Measurements from ENCODE around the gene EXOSC5. TPM values are rescaled to one million over a fixed set of nuclear protein-coding genes. Genes with fewer than 3 reads are reported as not detected.
"Not testable (repeated sequence)": the region's sequence is repeated elsewhere in the genome, so short reads cannot be mapped to it uniquely, and the experiment has no call there.

The EXOSC5 gene
- total RNA-seq, 2 donors from 2014 or later: 12.0 to 13.0 TPM

DNA sequence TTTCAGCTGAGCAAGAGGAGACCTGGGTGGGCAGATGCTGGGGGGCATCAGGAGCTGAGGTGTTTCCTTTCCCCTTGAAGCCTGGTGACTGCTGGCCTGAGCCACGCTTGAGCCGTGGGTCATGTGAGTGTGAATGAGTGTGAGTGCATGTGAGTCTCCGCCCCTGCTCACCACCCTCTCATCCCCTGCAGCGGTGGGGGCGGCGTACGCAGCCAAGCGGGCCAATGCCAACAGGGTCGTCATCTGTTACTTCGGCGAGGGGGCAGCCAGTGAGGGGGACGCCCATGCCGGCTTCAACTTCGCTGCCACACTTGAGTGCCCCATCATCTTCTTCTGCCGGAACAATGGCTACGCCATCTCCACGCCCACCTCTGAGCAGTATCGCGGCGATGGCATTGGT, 24.8 kb upstream of the EXOSC5 start:
- DNase-seq: no peak
- no peak for ATAC-seq
- Mint-ChIP-seq H3K27me3 (no peaks in the 10 kb centered on the region), H3K27ac (peak overlapping the region; percentile 76), H3K36me3 (ENCODE audit: low read depth) (peaks cover 5% of the 10 kb centered on the region), H3K4me1 (peaks cover 16% of the 10 kb centered on the region), H3K4me3 (no peak overlapping the region)
- H3K9me3 ChIP-seq (ENCODE audit: control insufficient read depth, low read length, poor library complexity, severe bottlenecking): no peaks in the 10 kb centered on the region

- peaks cover 5% of the 10 kb centered on the region for H3K36me3 Mint-ChIP-seq (ENCODE audit: low read depth)
Measured at GRCh38 chr19:41421314-41421713, 24.2 kb upstream of the EXOSC5 start.

GRCh38 chr19:41420101-41420880, 23.1 kb upstream of the EXOSC5 start:
- Mint-ChIP-seq H3K27ac (no peak overlapping the region), H3K4me3 (no peak overlapping the region), H3K36me3 (ENCODE audit: low read depth) (peaks cover 5% of the 10 kb centered on the region), H3K4me1 (peaks cover 10% of the 10 kb centered on the region), H3K27me3 (no peaks in the 10 kb centered on the region)
- no peak for DNase-seq
- no peaks in the 10 kb centered on the region for H3K9me3 ChIP-seq (ENCODE audit: control insufficient read depth, low read length, poor library complexity, severe bottlenecking)
- no peak for ATAC-seq

More at GRCh38 chr19:41421314-41421713, 24.2 kb upstream of the EXOSC5 start:
- H3K4me1 Mint-ChIP-seq: peaks cover 13% of the 10 kb centered on the region
- peak overlapping the region; percentile 76 for H3K27ac Mint-ChIP-seq
- no peak for ATAC-seq
- no peak overlapping the region for H3K4me3 Mint-ChIP-seq
- DNase-seq: no peak
- no peaks in the 10 kb centered on the region for H3K27me3 Mint-ChIP-seq
- no peaks in the 10 kb centered on the region for H3K9me3 ChIP-seq (ENCODE audit: control insufficient read depth, low read length, poor library complexity, severe bottlenecking)

- no peaks in the 10 kb centered on the region for H3K27me3 Mint-ChIP-seq
- H3K36me3 Mint-ChIP-seq (ENCODE audit: low read depth): peaks cover 2% of the 10 kb centered on the region
- no peaks in the 10 kb centered on the region for H3K9me3 ChIP-seq (ENCODE audit: control insufficient read depth, low read length, poor library complexity, severe bottlenecking)
- H3K4me3 Mint-ChIP-seq: no peak overlapping the region
- no peak overlapping the region for H3K27ac Mint-ChIP-seq
- DNase-seq: no peak
- no peak for ATAC-seq
- H3K4me1 Mint-ChIP-seq: peaks cover 5% of the 10 kb centered on the region
Measured at GRCh38 chr19:41416194-41416674, 19.1 kb upstream of the EXOSC5 start.

GRCh38 chr19:41415154-41415571, 18.0 kb upstream of the EXOSC5 start:
- peaks cover 2% of the 10 kb centered on the region for H3K36me3 Mint-ChIP-seq (ENCODE audit: low read depth)
- H3K27ac Mint-ChIP-seq: no peak overlapping the region
- H3K4me1 Mint-ChIP-seq: peaks cover 3% of the 10 kb centered on the region
- no peak for ATAC-seq
- no peaks in the 10 kb centered on the region for H3K9me3 ChIP-seq (ENCODE audit: control insufficient read depth, low read length, poor library complexity, severe bottlenecking)
- H3K27me3 Mint-ChIP-seq: no peaks in the 10 kb centered on the region
- DNase-seq: no peak
- no peak overlapping the region for H3K4me3 Mint-ChIP-seq

DNA sequence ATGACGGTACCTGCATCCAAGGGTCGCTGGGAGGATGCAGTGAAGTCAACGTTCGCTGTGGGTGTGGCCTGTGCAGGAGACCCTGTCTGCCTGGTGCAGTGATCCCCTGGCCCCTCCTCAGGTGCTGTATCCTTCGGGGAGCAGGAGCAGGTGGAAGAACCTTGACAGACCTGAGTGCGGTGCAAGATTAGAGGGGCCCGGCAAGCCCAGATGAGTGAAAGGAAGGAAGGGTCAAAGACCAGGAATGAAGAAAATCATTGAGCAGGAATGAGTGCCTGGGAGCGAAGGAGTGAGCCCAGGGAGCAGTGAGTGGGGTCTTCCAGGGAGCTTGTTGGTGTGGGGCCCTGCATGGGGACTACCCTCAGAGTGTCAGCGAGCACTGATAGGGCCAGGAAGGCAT, 17.3 kb upstream of the EXOSC5 start:
- peaks cover 2% of the 10 kb centered on the region for H3K36me3 Mint-ChIP-seq (ENCODE audit: low read depth)
- peak overlapping the region; percentile 41 for H3K27ac Mint-ChIP-seq
- ATAC-seq (no peak), DNase-seq (no peak)
- no peak overlapping the region for H3K4me3 Mint-ChIP-seq
- no peaks in the 10 kb centered on the region for H3K27me3 Mint-ChIP-seq
- no peaks in the 10 kb centered on the region for H3K9me3 ChIP-seq (ENCODE audit: control insufficient read depth, low read length, poor library complexity, severe bottlenecking)
- peaks cover 7% of the 10 kb centered on the region for H3K4me1 Mint-ChIP-seq

- ATAC-seq (no peak), DNase-seq (no peak)
- H3K9me3 ChIP-seq (ENCODE audit: control insufficient read depth, low read length, poor library complexity, severe bottlenecking): no peaks in the 10 kb centered on the region
- H3K4me1 Mint-ChIP-seq: peaks cover 11% of the 10 kb centered on the region
- H3K4me3 Mint-ChIP-seq: no peak overlapping the region
- peak overlapping the region; percentile 41 for H3K27ac Mint-ChIP-seq
- H3K27me3 Mint-ChIP-seq: no peaks in the 10 kb centered on the region
- H3K36me3 Mint-ChIP-seq (ENCODE audit: low read depth): peaks cover 2% of the 10 kb centered on the region
Measured at GRCh38 chr19:41413947-41414346, 16.8 kb upstream of the EXOSC5 start.

DNA sequence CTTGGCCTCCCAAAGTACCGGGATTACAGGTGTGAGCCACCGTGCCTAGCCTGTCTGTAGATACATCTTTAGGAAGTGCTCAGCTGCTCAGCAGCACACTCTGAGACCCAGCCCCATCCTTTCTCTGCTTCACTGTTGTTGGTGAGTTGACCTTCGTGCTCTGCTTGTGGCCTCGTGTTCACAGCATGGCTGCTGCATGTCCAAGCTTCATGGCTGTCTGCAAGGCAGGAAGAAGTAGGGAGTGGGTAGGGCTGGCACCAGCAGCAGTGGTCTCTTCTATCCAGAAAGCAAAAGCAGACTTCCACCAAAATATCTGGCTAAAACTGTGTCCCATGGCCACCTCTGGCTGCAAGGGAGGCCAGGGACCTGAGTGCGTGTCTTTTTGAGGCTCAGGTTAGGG, 15.8 kb upstream of the EXOSC5 start:
- H3K27me3 Mint-ChIP-seq: no peaks in the 10 kb centered on the region
- ATAC-seq: no peak
- no peak overlapping the region for H3K4me3 Mint-ChIP-seq
- H3K9me3 ChIP-seq (ENCODE audit: control insufficient read depth, low read length, poor library complexity, severe bottlenecking): no peaks in the 10 kb centered on the region
- DNase-seq: no peak
- peaks cover 2% of the 10 kb centered on the region for H3K36me3 Mint-ChIP-seq (ENCODE audit: low read depth)
- H3K27ac Mint-ChIP-seq: no peak overlapping the region
- H3K4me1 Mint-ChIP-seq: peaks cover 11% of the 10 kb centered on the region

DNA sequence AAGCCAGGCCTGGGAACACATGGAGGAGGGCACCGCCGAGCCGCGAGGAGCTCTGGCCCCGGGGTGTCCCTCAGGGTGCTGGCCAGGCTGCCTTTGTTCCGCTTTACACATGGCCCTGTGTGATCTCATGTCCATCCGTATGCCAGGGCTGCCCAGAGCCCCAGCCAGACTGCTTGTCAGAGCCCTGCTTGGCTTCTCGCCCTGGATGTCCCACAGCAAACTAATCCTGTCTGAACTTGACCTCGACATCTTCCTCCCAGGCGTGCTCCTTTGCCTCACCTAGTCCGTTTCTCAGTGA, 14.8 kb upstream of the EXOSC5 start:
- no peak overlapping the region for H3K4me3 Mint-ChIP-seq
- H3K27ac Mint-ChIP-seq: no peak overlapping the region
- H3K27me3 Mint-ChIP-seq: no peaks in the 10 kb centered on the region
- peaks cover 13% of the 10 kb centered on the region for H3K4me1 Mint-ChIP-seq
- H3K36me3 Mint-ChIP-seq (ENCODE audit: low read depth): peaks cover 3% of the 10 kb centered on the region
- no peak for DNase-seq
- no peak for ATAC-seq
- no peaks in the 10 kb centered on the region for H3K9me3 ChIP-seq (ENCODE audit: control insufficient read depth, low read length, poor library complexity, severe bottlenecking)

DNA sequence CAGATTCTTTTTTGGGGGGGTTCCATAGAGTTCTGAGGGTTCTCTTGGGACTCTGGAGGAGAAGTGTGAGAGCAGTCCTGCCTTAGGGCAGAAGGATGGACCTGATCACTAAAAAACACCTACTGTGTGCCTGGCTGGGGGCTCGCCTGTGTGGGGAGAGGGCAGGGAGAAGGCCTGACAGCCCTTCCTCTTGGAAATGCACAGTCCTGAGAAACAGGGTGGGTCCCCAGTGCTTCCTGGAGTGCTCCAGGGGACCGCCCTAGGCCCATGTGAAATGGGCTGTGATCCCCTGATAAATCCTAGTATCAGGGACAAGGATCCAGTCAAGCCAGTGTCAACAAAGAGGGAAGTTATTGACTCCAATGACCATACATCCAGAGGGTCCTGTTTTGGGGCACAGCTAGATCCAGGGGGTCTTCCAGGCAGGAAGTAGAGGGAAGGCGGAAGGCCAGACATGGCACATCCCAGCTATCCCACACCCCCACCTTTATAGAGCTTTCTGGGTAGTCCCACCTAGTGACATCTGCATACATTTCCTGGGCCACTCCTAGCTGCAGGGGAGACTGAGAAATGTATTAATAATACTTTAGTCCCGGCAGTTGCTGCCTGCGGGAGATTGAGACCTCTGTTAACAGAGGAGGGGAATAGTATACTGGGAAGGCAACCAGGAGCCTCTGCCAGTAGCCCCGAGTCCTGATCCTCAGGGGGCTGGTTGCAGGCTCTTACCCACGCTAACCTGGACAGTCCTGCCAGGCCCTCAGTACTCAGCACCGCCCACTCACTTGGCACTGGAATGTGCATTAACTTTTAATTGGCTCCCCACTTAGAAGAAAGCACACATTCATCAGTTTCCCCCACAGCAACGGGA, 14.2 kb upstream of the EXOSC5 start:
- no peak for ATAC-seq
- DNase-seq: no peak

DNA sequence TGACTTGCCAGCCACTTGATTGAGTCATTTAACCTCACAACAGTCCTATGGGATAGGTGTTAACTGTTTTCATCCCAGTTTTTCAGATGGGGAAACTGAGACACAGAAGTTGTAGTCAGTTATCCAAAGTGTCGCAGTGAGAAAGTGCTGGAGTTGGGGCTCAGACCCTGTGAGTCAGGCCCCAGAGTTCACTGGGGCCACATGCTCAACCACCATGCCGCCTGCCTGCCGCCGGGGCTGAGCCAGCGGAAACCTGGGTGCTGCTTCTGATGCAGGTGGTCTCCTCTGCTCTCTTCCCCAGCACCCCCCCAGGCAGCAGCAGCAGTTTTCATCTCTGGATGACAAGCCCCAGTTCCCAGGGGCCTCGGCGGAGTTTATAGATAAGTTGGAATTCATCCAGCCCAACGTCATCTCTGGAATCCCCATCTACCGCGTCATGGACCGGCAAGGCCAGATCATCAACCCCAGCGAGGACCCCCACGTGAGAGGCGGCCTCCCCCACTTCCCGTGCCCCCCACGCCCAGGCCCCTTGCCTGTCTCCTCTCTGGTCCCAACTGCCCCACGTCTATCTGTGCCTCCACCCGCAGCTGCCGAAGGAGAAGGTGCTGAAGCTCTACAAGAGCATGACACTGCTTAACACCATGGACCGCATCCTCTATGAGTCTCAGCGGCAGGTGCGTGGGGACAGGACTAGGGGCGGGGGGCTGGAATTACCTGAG, 13.3 kb upstream of the EXOSC5 start:
- no peak for ATAC-seq
- Mint-ChIP-seq H3K4me3 (no peak overlapping the region), H3K27me3 (no peaks in the 10 kb centered on the region), H3K36me3 (ENCODE audit: low read depth) (peaks cover 3% of the 10 kb centered on the region), H3K27ac (no peak overlapping the region), H3K4me1 (peaks cover 13% of the 10 kb centered on the region)
- no peaks in the 10 kb centered on the region for H3K9me3 ChIP-seq (ENCODE audit: control insufficient read depth, low read length, poor library complexity, severe bottlenecking)
- DNase-seq: no peak

More for the DNA sequence above, 14.2 kb upstream of the EXOSC5 start:
- Mint-ChIP-seq H3K4me3 (no peak overlapping the region), H3K27me3 (no peaks in the 10 kb centered on the region), H3K4me1 (peaks cover 13% of the 10 kb centered on the region), H3K36me3 (ENCODE audit: low read depth) (peaks cover 3% of the 10 kb centered on the region), H3K27ac (no peak overlapping the region)
- no peaks in the 10 kb centered on the region for H3K9me3 ChIP-seq (ENCODE audit: control insufficient read depth, low read length, poor library complexity, severe bottlenecking)

- DNase-seq: no peak
- no peak overlapping the region for H3K4me3 Mint-ChIP-seq
Measured at GRCh38 chr19:41409288-41409687, 12.1 kb upstream of the EXOSC5 start.

GRCh38 chr19:41408846-41409245, 11.7 kb upstream of the EXOSC5 start:
- H3K27ac Mint-ChIP-seq: peak overlapping the region; percentile 53
- H3K36me3 Mint-ChIP-seq (ENCODE audit: low read depth); H3K27me3 Mint-ChIP-seq; H3K9me3 ChIP-seq (ENCODE audit: control insufficient read depth, low read length, poor library complexity, severe bottlenecking); DNase-seq; ATAC-seq: not testable (repeated sequence)
- H3K4me1 Mint-ChIP-seq: peaks cover 14% of the 10 kb centered on the region
- peak overlapping the region; percentile 19 for H3K4me3 Mint-ChIP-seq

More at GRCh38 chr19:41409288-41409687, 12.1 kb upstream of the EXOSC5 start:
- peaks cover 13% of the 10 kb centered on the region for H3K4me1 Mint-ChIP-seq
- no peaks in the 10 kb centered on the region for H3K27me3 Mint-ChIP-seq
- no peaks in the 10 kb centered on the region for H3K9me3 ChIP-seq (ENCODE audit: control insufficient read depth, low read length, poor library complexity, severe bottlenecking)
- peak overlapping the region; percentile 53 for H3K27ac Mint-ChIP-seq
- peaks cover 3% of the 10 kb centered on the region for H3K36me3 Mint-ChIP-seq (ENCODE audit: low read depth)
- ATAC-seq: no peak
